ENCODE measurements around the gene USP17L5.
"Not testable (repeated sequence)": the region's sequence is repeated elsewhere in the genome, so short reads cannot be mapped to it uniquely, and the experiment has no call there.

Gene USP17L5

DNA sequence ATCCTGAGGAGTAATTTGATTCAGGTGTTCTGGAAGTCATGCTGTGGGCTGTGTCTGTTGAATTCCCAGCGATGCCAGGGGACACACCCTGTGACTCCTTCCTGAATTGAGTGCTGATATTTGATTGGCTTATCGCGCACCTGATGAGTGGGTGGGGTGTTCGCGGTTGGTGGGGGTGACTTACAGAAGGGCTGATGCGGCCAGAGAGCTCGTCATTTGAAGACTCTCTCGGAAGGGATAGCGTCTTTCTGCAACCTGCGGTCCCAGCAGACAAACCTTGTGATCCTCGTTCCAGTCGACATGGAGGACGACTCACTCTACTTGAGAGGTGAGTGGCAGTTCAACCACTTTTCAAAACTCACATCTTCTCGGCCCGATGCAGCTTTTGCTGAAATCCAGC is at the start of gene USP17L5:
USP17L5 (plus strand) TSS at position 301 of the 400 bp plus-strand sequence; CDS start at position 301, 0 bp downstream.
- not testable (repeated sequence) for DNase-seq

- not testable (repeated sequence) for DNase-seq
These were observed 15.0 kb upstream of the USP17L5 start for GRCh38 chr4:9324191-9324590.

- DNase-seq = not testable (repeated sequence)
These were observed 14.3 kb upstream of the USP17L5 start, which contains the start of gene USP17L24 for GRCh38 chr4:9324865-9325264. Gene USP17L24 (plus strand): TSS chr4:9325165. CDS start chr4:9325165, 0 bp downstream.

GRCh38 chr4:9329611-9330010 is 9.6 kb upstream of the USP17L5 start, which contains the start of gene USP17L25:
Gene USP17L25 (plus strand): TSS chr4:9329911. CDS start chr4:9329911, 0 bp downstream.
- not testable (repeated sequence) for DNase-seq

GRCh38 chr4:9334358-9334757 is 4.8 kb upstream of the USP17L5 start, which contains the start of gene USP17L26:
Gene USP17L26 (plus strand): TSS chr4:9334658. CDS start chr4:9334658, 0 bp downstream.
- not testable (repeated sequence) for DNase-seq

GRCh38 chr4:9343848-9344247 is 4.6 kb downstream of the USP17L5 start, which contains the start of gene USP17L27:
Gene USP17L27 (plus strand): TSS chr4:9344148. CDS start chr4:9344148, 0 bp downstream.
- not testable (repeated sequence) for DNase-seq

GRCh38 chr4:9348593-9348992 is 9.4 kb downstream of the USP17L5 start, which contains the start of gene USP17L28:
Gene USP17L28 (plus strand): TSS chr4:9348893. CDS start chr4:9348893, 0 bp downstream.
- DNase-seq = not testable (repeated sequence)

DNA sequence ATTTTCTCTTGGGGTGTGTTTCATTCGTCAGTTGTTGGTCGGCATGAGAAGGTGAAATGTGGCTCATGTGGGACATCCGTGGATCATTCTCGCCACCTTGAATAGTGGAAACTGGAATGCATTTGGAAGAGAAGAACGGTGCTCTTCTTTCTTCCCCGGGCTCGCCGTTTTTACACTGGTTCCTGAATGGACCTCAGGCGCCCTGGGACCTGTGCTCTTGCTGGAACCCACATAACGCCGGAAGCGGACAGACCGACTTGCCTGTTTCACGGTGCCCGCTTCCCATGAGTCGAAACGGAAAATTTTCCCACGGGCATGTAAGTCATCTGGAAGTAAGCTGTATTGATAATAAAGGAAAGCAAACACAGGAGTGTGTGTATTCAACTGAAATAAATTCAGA is 11.7 kb downstream of the USP17L5 start:
- DNase-seq = not testable (repeated sequence)

DNA sequence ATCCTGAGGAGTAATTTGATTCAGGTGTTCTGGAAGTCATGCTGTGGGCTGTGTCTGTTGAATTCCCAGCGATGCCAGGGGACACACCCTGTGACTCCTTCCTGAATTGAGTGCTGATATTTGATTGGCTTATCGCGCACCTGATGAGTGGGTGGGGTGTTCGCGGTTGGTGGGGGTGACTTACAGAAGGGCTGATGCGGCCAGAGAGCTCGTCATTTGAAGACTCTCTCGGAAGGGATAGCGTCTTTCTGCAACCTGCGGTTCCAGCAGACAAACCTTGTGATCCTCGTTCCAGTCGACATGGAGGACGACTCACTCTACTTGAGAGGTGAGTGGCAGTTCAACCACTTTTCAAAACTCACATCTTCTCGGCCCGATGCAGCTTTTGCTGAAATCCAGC is 14.1 kb downstream of the USP17L5 start, which contains the start of gene USP17L29:
USP17L29 (plus strand) TSS at position 301 of the 400 bp plus-strand sequence; CDS start at position 301, 0 bp downstream.
- not testable (repeated sequence) for DNase-seq

- DNase-seq = not testable (repeated sequence)
These were observed 23.6 kb downstream of the USP17L5 start, which contains the start of gene USP17L30 for GRCh38 chr4:9362829-9363228. Gene USP17L30 (plus strand): TSS chr4:9363129. CDS start chr4:9363129, 0 bp downstream.

- not testable (repeated sequence) for DNase-seq
These were observed 40.7 kb downstream of the USP17L5 start for GRCh38 chr4:9379881-9380280.

DNA sequence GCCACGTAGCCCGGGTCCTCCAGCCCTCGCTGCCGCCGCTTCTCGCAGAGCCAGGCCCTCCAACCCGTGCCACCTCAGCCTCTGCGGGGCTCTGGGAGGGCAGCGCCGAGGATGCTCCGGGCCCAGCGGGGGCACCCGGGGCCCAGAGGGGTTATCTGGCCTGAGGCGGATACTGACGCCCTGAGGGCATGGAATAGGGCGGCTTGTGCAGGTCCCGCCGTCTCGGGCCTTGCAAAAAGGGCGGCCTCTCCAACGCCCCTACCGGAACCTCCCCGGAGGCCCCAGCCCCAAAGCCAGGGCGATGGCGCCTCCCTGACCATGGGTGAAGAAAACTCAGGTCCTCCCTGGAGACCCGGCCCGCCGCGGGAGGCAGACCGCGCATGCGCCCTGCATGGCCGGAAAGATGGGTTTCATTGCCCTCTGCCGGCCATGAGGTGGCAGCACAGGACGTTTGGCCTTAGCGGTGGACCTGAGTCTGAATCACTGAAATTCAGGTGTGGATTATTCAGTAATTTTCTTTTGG is 41.9 kb downstream of the USP17L5 start:
- peak; percentile 70 for DNase-seq

DNA sequence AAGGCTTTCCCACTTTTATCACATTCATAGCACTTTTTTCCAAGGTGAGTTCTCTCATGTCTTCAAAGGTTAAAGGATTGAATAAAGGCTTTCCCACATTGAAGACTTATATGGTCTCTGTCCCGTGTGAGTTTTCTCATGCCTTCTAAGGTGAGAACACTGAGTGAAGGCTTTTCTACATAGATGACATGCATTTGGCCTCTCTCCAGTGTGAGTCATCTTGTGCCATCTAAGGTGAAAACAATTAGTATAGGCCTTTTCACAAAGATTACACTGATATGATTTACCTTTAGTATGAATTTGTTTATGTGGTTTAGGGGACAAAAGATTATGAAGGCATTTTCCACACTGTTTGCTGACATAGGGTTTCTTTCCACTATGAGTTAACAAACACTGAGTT is 44.9 kb downstream of the USP17L5 start:
- DNase-seq = no peak

DNA sequence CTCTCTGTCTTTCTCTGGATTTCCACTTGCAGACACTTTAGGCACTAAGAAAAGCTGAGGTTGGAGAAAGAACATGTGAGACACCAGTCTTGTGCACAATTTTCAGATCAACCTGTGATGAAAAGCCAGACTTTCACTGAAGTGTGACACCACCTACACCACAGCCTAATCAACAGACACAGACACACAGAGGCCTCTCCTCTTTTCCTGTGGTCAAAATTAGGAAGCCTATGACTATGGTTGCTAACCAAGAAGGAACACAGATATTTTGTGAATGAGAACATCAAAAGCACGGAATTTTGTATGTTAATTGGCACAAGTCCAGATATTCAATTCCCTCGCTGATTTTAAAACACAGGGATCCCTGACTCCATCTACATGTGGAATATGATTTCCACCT is 49.8 kb downstream of the USP17L5 start:
- not testable (repeated sequence) for DNase-seq
